ENCODE results near the gene HOXA9. TPM values are rescaled to one million over a fixed set of nuclear protein-coding genes. Genes with fewer than 3 reads are reported as not detected.

Gene HOXA9
- total RNA-seq, 1 donor from 2014 or later, result not detected

GRCh38 chr7:27145165-27145913 is 20.0 kb downstream of the HOXA9 start:
- intact Hi-C loops (cut with micrococcal nuclease), result no loop called here
- DNase-seq (ENCODE audit: low spot score), result no peak

GRCh38 chr7:27144781-27145164 is 20.6 kb downstream of the HOXA9 start:
- Mint-ChIP-seq H3K4me3 (no peak overlapping the region), H3K9me3 (no peaks in the 10 kb centered on the region), H3K36me3 (ENCODE audit: low read depth) (peaks cover 3% of the 10 kb centered on the region), H3K27ac (no peak overlapping the region), H3K27me3 (ENCODE audit: insufficient read depth) (peaks cover 46% of the 10 kb centered on the region), H3K4me1 (ENCODE audit: low read depth) (no peaks in the 10 kb centered on the region)
- no peak for DNase-seq (ENCODE audit: low spot score)
- intact Hi-C loops (cut with micrococcal nuclease), result no loop called here

More at GRCh38 chr7:27145165-27145913, 20.0 kb downstream of the HOXA9 start:
- H3K27ac Mint-ChIP-seq, result no peak overlapping the region
- no peaks in the 10 kb centered on the region for H3K9me3 Mint-ChIP-seq
- H3K4me1 Mint-ChIP-seq (ENCODE audit: low read depth), result no peaks in the 10 kb centered on the region
- H3K27me3 Mint-ChIP-seq (ENCODE audit: insufficient read depth), result peaks cover 52% of the 10 kb centered on the region
- no peak overlapping the region for H3K4me3 Mint-ChIP-seq
- peaks cover 3% of the 10 kb centered on the region for H3K36me3 Mint-ChIP-seq (ENCODE audit: low read depth)

DNA sequence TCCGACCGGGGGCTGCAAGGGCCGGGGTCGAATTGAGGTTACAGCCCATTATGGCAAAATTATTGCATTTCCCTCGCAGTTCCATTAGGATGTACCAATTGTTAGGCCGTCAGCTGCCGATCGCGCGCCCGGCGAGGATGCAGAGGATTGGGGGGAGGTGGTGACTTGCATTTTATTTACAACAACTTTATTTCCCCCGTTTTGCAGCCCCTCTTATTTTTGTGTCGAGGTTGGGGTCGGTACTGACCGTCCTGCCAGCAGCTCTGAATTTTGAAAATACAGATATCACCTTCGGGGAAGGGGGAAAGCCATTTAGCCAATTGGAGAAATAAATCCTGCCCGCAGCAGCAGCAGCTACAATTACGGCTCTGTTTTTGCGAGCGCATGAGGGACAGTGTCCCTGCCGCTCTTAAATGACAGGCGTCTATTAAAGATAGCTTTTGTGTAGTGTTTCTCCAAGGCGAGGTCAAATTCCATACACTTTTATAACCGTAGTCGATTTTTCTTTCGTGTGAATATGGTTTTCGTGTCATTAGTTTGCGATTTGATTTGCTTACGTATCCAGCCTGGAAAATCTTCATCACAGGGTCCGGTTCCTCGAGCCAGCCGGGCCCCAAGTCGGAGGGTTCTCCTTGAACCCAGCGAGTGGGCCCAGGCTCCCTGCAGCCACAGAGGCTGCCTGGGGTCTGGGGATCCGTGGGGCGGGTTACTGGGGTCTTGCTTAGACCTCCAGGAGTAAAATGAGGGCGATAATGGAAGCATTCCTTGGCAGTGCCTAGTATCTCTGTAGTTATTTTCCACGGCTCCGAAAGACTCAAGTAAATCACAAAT is 21.2 kb downstream of the HOXA9 start:
- Mint-ChIP-seq H3K9me3 (no peaks in the 10 kb centered on the region), H3K27me3 (ENCODE audit: insufficient read depth) (peaks cover 40% of the 10 kb centered on the region), H3K4me3 (no peak overlapping the region), H3K4me1 (ENCODE audit: low read depth) (no peaks in the 10 kb centered on the region), H3K36me3 (ENCODE audit: low read depth) (peaks cover 3% of the 10 kb centered on the region), H3K27ac (no peak overlapping the region)
- intact Hi-C loops (cut with micrococcal nuclease), result no loop called here
- DNase-seq (ENCODE audit: low spot score), result no peak

DNA sequence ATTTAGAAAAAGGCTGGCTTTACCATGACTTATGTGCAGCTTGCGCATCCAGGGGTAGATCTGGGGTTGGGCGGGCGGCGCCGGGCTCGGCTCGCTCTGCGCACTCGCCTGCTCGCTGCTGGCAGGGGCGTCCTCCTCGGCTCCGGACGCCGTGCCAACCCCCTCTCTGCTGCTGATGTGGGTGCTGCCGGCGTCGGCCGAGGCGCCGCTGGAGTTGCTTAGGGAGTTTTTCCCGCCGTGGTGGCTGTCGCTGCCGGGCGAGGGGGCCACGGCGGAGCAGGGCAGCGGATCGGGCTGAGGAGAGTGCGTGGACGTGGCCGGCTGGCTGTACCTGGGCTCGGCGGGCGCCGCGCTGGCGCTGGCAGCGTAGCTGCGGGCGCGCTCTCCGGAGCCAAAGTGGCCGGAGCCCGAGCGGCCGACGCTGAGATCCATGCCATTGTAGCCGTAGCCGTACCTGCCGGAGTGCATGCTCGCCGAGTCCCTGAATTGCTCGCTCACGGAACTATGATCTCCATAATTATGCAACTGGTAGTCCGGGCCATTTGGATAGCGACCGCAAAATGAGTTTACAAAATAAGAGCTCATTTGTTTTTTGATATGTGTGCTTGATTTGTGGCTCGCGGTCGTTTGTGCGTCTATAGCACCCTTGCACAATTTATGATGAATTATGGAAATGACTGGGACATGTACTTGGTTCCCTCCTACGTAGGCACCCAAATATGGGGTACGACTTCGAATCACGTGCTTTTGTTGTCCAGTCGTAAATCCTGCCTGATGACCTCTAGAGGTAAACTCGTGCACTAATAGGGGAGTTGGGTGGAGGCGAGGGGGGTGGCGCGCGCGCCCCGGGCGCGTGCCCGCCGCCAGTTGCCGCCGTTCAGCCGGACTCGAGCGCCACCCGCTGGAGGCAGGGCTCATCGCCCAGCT is 22.1 kb downstream of the HOXA9 start, which contains the start of gene HOXA5:
Gene HOXA5 (minus strand): TSS at position 659 of the 927 bp plus-strand sequence. CDS start 74 bp downstream, at position 585.
- H3K27ac Mint-ChIP-seq, result no peak within 1 kb of the TSS
- intact Hi-C loops (cut with micrococcal nuclease), result no loop called here
- peaks cover 3% of the 10 kb centered on the region for H3K36me3 Mint-ChIP-seq (ENCODE audit: low read depth)
- no peak within 1 kb of the TSS for H3K4me3 Mint-ChIP-seq
- DNase-seq (ENCODE audit: low spot score), result no peak
- peaks cover 38% of the 10 kb centered on the region for H3K27me3 Mint-ChIP-seq (ENCODE audit: insufficient read depth)
- H3K9me3 Mint-ChIP-seq, result no peaks in the 10 kb centered on the region
- no peaks in the 10 kb centered on the region for H3K4me1 Mint-ChIP-seq (ENCODE audit: low read depth)

DNA sequence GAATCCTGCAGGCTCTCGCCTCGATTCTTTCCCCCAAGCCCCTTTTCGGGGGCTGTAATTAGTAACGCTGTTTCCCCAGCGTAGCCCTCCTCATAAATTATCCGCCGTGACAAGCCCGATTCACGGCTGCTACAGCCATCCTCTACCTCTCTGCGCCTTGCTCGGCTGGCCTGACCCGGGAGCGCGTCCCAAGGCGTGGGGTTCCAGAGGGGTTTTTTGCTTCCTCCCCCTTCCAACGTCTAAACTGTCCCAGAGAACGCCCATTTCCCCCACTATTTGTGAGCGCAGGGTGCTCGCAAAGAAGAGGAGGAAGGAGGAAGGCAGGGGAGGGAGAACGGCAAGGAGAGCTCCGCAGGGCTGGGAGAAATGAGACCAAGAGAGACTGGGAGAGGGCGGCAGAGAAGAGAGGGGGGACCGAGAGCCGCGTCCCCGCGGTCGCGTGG is 22.7 kb downstream of the HOXA9 start:
- Mint-ChIP-seq H3K4me3 (no peak overlapping the region), H3K9me3 (no peaks in the 10 kb centered on the region), H3K27ac (no peak overlapping the region), H3K36me3 (ENCODE audit: low read depth) (peaks cover 3% of the 10 kb centered on the region), H3K4me1 (ENCODE audit: low read depth) (no peaks in the 10 kb centered on the region), H3K27me3 (ENCODE audit: insufficient read depth) (peaks cover 35% of the 10 kb centered on the region)
- no peak for DNase-seq (ENCODE audit: low spot score)
- intact Hi-C loops (cut with micrococcal nuclease), result no loop called here

GRCh38 chr7:27141923-27142579 is 23.3 kb downstream of the HOXA9 start:
- intact Hi-C loops (cut with micrococcal nuclease), result no loop called here
- Mint-ChIP-seq H3K36me3 (ENCODE audit: low read depth) (peaks cover under 1% of the 10 kb centered on the region), H3K4me3 (no peak overlapping the region), H3K27me3 (ENCODE audit: insufficient read depth) (peaks cover 30% of the 10 kb centered on the region), H3K27ac (no peak overlapping the region), H3K4me1 (ENCODE audit: low read depth) (no peaks in the 10 kb centered on the region), H3K9me3 (no peaks in the 10 kb centered on the region)
- DNase-seq (ENCODE audit: low spot score), result no peak

DNA sequence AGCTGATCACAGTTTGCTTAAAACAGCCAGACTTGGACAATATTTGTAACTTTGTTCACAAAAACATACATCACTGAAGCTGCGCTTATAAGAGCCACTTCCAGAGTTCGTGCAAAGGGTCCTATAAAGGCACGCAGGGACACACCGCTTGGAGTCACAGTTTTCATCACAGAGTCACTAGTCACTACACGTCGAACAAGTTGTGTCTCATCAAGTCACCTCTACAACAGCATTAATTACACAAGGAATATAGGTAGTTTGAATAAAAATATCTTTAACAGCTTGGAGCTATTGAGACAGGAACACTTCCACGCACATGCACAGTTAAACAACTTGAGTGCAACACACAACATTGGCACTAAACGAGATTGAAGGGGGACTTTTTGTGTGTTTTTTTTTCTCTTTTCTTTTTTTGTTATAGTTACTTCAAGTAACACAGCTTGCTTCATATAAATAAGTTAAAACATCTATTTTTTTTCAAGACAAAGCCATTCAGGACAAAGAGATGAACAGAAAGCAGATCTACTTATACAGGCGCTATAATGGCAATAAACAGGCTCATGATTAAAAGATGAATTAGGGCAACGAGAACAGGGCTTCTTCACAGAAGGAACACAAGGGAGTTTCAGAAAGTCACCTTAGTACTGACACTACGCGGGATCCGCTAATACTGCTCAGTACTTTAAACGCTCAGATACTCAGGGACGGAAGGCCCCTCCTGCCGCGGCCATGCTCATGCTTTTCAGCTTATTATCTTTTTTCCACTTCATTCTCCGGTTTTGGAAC is 24.0 kb downstream of the HOXA9 start:
- H3K27ac Mint-ChIP-seq, result no peak overlapping the region
- H3K4me1 Mint-ChIP-seq (ENCODE audit: low read depth), result peaks cover under 1% of the 10 kb centered on the region
- peaks cover 28% of the 10 kb centered on the region for H3K27me3 Mint-ChIP-seq (ENCODE audit: insufficient read depth)
- no peak overlapping the region for H3K4me3 Mint-ChIP-seq
- DNase-seq (ENCODE audit: low spot score), result no peak
- intact Hi-C loops (cut with micrococcal nuclease), result no loop called here
- H3K9me3 Mint-ChIP-seq, result no peaks in the 10 kb centered on the region
- no peaks in the 10 kb centered on the region for H3K36me3 Mint-ChIP-seq (ENCODE audit: low read depth)

GRCh38 chr7:27140126-27140857 is 25.0 kb downstream of the HOXA9 start:
- Mint-ChIP-seq H3K4me1 (ENCODE audit: low read depth) (peaks cover 11% of the 10 kb centered on the region), H3K27ac (no peak overlapping the region), H3K4me3 (no peak overlapping the region), H3K36me3 (ENCODE audit: low read depth) (no peaks in the 10 kb centered on the region), H3K9me3 (no peaks in the 10 kb centered on the region), H3K27me3 (ENCODE audit: insufficient read depth) (peaks cover 22% of the 10 kb centered on the region)
- DNase-seq (ENCODE audit: low spot score), result no peak
- intact Hi-C loops (cut with micrococcal nuclease), result no loop called here

DNA sequence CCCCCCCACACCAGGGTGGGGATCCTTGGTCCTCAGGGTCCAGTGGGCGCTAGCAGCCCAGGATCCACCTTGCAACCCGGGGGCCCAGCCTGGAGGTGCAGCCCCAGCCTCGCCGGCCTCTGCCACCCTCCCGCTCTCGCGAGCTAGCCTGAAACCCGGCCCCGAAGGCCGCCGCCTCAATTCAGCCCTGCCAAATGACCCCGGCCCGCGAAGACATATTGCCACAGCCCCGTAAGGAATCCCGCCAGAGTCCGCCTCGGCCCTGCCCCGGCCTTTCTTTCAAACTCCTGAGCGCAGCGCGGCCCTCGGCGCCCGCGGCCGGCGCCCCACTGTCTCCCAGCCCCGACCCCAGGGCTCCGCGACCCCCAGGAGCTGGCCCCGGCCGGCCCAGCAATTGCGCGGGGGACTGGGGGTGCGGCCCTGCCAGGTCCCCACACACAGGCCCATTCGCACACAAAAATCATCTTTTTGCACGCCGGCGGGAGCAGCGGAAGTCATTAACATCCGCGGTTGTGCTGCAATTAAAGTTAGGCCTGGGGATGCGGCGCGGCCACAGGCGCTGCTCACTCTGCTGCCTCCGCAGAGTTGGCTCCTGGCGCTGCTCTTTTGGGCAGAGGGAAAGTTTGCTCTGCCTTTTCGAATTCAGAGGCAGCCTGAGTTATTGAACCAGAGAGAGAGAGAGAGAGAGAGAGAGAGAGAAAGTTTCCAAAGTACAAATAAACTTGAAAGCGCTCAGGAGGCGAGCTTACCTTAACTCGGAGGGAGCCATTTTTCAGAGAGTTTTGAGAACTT is 25.8 kb downstream of the HOXA9 start:
- no peak overlapping the region for H3K27ac Mint-ChIP-seq
- H3K36me3 Mint-ChIP-seq (ENCODE audit: low read depth), result no peaks in the 10 kb centered on the region
- peaks cover 19% of the 10 kb centered on the region for H3K4me1 Mint-ChIP-seq (ENCODE audit: low read depth)
- intact Hi-C loops (cut with micrococcal nuclease), result no loop called here
- no peak for DNase-seq (ENCODE audit: low spot score)
- H3K9me3 Mint-ChIP-seq, result no peaks in the 10 kb centered on the region
- no peak overlapping the region for H3K4me3 Mint-ChIP-seq
- H3K27me3 Mint-ChIP-seq (ENCODE audit: insufficient read depth), result peaks cover 22% of the 10 kb centered on the region

DNA sequence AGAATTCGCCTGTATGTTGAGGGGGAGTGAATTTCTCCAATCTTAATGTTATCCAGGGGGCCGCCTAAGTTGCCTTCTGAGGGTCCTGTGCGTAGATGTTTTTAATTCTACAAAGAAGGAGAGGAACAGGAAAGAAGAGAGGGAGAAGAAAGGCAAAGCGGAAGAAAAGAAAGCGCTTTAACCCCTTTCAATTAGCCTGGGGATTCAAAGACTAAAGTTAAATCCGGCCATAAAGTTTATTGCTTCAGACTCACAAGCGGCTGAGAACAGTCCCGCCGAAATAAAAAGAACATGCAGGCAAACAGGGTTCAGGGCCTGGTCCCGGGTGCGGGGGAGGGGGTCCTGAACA is 26.4 kb downstream of the HOXA9 start:
- Mint-ChIP-seq H3K27ac (no peak overlapping the region), H3K36me3 (ENCODE audit: low read depth) (no peaks in the 10 kb centered on the region), H3K4me1 (ENCODE audit: low read depth) (peaks cover 25% of the 10 kb centered on the region), H3K27me3 (ENCODE audit: insufficient read depth) (peaks cover 25% of the 10 kb centered on the region), H3K4me3 (no peak overlapping the region), H3K9me3 (no peaks in the 10 kb centered on the region)
- intact Hi-C loops (cut with micrococcal nuclease), result no loop called here
- no peak for DNase-seq (ENCODE audit: low spot score)

- Mint-ChIP-seq H3K27ac (no peak overlapping the region), H3K9me3 (no peaks in the 10 kb centered on the region), H3K27me3 (ENCODE audit: insufficient read depth) (peaks cover 27% of the 10 kb centered on the region), H3K36me3 (ENCODE audit: low read depth) (no peaks in the 10 kb centered on the region), H3K4me1 (ENCODE audit: low read depth) (peaks cover 28% of the 10 kb centered on the region), H3K4me3 (no peak overlapping the region)
- DNase-seq (ENCODE audit: low spot score), result no peak
- intact Hi-C loops (cut with micrococcal nuclease), result no loop called here
Measured at GRCh38 chr7:27138472-27138871, 26.9 kb downstream of the HOXA9 start.

Measured in activated T-helper 1 cell treated with anti-CD3 and anti-CD28 coated beads, Interleukin-12 subunit alpha, Interleukin-12 subunit beta, Interleukin-2, Interleukin-4 antibody, amounts not matched to agents 30 ng/mL and 10 ng/mL and 1 ng/mL, durations not matched to agents 14 hours and 24 hours and 36 hours (primary cell).